Ramos (cell line): ENCODE results near the gene PERCC1.

Experiments used
- in situ Hi-C: fragments of 300-500 bp; cut with MboI; formaldehyde crosslinking; loops from one replicate; pipeline ENCODE4 v1.14.3; 2022; ENCODE audit warnings: low sequenced_read_pairs; ENCODE audit not compliant: unreplicated experiment

PERCC1 gene

DNA sequence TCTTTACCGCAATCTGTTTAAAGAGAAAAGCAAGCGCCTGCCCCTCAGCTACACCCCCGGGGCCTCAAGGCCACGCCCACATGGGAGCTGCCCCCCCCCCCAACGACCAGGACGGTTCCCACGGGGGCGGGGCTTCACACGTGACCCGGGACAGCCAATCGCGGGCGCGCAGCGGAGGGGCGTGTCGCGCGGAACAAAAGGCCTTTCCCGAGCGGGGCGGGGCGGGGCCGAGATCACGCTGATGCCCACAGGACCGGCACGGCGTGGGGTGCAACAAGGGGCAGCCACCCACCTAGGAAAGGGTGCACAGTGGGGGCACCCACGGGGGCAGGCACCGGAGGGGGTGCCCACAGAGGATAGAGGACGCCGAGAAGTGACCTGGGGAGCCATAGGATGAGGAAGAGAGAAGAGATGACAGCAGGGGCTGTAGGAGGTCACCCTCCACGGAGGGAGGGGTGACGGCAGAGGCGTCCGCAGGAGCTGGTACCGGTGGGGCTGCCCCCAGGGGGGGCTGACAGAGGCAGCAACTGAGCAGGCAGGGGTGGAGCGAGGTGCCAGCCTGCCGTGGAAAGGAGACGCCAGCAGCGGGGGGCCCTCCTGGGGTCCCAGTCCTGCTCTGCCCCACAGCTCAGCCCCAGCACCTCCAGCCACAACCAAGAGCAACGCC, 22.6 kb upstream of the PERCC1 start:
- in situ Hi-C loops: no loop called here

DNA sequence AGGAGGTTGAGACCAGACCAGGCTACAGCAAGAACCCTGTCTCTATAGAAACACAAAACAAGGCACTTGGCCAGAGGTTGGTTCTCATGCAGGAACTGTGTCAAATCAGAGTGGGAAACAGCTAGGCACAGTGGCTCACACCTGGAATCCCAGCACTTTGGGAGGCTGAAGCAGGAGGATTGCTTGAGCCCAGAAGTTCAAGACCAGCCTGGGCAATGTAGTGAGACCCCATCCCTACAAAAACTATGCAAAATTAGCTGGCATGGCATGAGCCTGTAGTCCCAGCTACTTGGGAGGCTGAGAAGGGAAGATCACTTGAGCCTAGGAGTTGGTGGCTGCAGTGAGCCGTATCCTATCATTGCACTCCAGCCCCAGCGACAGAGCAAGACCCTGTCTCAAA, 18.0 kb upstream of the PERCC1 start:
- in situ Hi-C loops: no loop called here

DNA sequence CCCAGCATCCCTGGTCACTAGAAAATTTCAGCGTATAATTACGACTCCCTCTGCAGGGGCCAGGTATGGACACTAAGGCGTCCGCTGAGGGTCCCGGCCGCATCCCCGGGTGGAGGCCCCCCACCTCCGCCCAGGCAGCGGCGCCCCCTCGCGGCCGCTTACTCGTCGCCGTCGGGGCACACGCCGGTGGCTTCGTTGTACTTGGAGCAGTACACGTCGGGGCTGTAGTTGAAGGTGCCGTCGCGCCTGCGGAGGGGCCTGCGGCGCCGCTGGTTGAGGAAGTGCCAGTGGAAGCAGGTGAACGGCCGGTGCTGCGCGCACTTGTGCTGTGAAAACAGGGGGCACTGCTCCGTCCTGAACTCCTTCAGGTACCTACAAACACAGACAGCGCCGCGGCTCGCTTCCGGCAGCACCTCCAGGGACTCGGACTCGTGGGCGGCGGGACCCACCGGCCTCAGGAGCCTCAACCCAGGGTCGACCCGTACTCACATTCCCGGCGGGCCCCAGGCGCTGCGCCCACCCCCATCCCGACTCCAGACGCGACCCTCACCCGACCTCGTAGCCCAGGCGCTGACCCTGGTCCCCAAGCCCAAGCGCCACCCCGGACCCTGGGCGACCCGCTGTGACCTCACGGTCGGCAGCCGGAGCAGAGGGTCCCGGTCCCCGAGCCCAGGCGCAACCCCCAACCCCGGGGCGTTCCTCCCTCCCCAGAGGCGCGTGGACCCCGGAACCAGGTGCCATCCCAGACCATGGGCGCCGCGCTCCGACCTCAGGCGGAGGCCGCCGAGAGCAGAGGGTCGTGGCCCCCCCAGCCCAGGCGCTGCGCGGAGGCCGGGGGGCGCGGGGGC, 17.0 kb upstream of the PERCC1 start:
- in situ Hi-C loops: no loop called here

DNA sequence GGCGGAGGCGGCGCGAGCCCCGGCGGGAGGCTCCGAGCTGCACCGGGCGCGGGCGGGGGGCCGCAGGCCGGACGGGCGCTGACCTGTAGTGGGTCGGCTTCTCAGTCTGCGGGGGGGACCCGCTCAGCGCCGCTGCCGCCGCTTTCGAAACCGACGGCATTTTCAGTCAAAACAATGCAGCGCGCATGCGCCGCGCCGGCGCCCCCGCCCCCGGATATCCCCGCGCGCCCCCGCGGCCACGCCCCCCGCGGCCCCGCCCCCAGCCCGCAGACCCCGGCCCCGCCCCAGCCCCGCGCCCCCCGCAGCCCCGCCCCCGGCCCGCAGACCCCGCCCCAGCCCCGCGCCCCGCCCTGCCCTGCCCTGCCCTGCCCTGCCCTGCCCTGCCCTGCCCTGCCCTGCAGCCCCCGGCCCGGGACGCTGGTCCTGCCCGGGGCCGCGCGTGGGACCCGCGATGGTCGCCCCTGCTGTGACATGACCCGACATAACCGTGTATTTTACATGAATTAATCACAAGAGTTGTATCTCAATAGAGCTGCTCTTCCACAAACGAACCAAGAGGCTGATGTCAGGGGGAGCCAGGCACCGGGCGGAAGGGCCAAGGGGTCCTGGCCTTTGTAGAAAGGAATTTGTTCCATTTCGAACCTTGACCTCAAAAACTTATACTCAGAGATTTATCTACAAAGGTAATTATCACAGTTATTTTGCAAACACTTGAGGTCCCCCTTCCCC, 16.2 kb upstream of the PERCC1 start, which contains the start of gene UNKL:
UNKL (minus strand) TSS at position 173 of the 729 bp plus-strand sequence; CDS start at position 160, 13 bp downstream.
- in situ Hi-C loops: no loop called here

DNA sequence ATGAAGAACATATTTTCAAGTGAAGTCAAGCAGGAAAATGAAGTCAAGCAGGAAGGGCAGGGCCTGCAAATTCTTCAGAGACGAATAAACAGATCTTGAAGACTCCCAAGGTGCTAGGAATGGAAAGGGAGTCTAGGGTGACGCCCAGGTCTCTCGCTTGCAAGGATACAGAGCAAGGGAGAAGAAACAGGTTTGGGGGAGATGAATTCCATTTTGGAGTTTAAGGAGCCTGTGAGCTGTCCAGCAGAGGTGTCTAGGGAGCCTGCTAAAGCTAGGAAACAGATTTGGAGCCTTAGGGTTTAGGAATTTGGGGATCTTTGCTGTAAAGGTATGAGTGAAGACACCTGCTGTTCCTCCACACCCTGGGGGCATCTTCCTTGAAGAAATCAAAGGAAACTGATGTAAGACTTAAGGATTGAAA, 14.3 kb upstream of the PERCC1 start:
- in situ Hi-C loops: no loop called here

DNA sequence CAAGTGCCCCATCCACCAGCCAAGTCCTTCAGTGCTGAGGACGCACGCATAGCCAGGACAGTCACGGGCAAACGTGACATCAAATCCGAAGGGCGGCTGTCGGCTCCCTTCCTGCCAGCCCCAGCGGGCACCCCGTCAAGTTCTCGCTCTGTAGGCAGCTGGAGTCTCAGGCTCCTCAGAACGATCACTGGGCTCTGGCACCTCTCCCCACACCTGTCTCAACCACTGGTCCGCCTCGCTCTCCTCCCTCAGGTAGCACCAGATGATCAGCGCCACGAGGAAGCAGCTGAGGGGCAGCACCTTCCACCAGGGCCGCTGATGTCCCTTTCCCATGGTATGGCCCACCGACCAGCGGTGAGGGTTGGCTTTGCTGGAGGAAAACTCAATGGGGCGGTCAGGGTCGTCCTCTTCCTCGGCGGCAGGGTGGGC, 10.8 kb upstream of the PERCC1 start:
- in situ Hi-C loops: no loop called here

DNA sequence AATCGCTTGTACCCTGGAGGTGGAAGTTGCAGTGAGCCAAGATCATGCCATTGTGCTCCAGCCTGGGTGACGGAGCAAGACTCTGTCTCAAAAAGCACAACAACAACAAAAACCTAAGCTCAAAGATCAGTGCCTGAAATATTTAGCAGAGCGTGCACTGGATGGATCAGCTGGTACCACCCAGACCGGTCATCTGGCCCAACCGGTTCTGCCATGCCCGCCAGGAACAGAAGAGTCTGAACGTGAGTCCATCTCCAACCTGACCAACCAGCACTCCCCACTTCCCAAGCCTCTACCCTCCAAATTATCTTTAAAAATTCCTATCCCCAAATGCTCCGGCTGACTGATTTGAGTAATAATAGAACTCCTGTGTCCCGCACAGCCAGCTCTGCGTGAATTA, 8.8 kb upstream of the PERCC1 start:
- in situ Hi-C loops: no loop called here

DNA sequence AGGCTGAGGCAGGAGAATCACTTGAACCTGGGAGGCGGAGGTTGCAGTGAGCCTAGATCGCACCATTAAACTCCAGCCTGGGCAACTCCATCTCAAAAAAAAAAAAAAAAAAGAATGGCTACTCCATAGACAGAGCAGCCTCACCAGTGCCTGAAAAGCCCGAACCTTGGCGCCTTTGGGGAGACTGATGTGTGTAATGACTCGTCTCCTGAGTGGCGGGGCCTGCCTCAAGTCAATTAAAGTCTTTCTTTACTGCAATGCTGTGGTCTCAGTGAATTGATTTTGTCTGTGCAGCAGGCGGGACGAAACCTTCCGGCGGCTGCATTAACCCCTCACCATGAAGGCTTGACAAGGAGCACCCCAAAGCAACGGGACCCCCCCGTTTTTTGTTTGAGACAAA, 6.8 kb upstream of the PERCC1 start:
- in situ Hi-C loops: no loop called here

DNA sequence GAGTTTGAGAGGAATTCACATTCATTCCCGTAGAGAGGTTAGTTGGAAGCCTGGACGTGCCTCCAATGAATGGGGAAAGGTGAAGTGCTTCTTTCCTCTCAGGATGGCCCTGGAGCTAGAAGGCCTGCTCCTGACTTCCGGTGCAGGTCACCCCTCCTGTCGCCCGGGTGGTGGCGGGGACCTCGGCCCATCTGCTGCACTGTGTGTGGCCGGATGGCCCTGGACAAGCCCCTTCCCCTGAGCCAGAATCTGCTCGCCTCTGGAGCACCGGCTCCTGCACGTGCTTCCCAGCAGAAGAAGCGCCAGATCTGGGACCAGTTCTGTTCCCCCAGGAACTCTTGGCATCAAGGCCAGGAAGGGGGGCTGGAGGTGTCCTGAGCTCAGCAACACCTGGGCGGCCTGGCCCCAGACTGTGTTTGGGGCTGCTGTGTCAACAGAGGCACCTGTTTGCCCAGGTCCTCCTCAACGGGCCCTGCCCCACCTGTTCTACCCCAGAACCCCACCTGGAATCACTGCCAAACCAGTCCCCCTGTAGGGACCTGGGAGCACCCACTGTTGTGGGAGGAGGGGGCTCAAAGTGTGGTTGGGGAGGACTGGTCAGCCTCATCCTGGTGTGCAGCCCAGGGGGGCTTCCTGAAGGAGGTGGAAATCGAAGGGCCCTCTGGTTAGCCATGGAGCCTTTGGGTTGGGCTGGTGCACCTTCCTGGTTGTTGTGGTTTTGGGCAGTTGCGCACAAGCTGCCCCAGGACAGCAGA, 5.1 kb upstream of the PERCC1 start:
- in situ Hi-C loops: no loop called here

DNA sequence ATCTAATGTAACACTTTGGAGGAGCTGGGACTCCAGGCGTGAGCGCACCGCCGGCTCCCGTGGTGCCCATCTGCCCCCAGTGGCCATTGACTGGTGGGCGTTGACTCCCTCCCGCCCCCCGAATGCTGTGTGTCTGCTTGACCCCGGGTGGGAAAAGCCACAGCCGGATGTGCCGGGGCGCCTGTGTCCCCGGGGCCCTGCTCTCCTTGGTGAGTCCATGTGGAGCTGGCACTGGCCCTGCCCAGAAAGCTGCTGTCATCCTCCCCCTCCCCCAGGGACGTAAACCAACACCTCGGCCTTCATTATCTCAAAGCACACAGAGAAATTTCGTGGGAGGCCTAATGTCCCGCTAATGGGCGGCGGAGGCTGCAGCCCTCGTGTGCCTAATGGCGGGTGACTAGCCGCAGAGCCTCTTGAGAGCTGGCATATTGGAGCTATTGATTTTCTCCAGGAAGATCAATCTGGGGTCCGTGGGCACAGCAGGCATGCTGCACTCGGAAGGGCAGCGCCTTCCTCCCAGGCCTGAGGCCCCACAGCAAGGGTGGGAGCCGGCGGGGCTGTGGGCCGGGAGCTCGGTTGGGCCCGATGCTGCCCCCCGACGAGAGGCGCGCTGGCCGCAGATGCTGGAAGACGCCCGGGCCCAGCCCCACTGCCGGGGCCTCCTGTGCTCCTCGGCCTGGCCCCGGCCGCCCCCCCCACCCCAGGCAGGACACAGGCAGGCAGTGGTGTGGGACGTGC, 4.0 kb upstream of the PERCC1 start:
- in situ Hi-C loops: no loop called here

DNA sequence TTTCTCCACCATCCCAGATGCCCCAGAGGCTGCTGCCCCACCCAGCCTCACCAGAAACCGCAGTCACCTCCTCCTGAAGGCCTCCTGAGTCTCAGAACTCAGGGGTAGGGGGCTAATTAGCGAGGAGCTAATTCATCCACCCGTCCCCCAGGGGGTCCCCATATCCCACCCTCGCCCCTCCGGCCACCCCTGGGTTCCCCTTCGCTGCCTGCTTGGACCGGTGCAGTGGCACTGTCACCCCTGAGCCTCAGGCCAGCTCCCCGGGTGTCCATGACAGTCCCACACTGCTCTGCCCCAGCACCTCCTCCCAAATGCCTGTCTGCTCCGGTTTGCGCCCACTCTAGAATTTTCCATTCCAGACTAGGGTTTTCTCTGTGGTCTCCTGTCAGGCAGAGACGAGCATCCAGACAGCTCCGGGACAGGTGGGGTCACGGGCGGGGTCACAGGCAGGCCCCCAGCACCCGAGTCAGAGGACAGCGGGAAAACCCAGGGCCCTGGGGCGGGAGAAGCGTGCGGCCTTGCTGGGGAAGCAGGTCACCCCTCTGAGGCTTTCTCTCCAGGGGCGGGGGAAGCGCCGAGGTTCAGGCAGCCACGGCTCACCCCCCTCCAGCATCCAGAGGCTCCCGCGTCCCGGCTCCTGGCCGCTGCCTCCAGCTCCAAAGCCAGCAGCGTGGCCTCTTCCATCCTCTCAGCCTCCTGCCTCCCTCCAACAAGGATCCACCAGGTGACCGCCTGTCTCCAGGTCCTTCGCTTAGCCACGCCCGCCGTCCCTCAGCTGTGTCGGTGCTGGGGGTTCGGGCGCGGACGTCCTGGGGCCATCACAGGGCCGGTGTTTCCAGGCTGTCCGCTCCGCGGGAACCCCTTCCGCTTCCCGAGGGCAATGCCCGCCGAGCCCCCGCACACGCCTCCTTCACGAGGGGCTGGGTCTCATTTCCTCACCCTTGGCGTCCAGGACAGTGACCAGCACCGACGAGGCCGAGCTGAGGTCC, 3.1 kb upstream of the PERCC1 start:
- in situ Hi-C loops: no loop called here

DNA sequence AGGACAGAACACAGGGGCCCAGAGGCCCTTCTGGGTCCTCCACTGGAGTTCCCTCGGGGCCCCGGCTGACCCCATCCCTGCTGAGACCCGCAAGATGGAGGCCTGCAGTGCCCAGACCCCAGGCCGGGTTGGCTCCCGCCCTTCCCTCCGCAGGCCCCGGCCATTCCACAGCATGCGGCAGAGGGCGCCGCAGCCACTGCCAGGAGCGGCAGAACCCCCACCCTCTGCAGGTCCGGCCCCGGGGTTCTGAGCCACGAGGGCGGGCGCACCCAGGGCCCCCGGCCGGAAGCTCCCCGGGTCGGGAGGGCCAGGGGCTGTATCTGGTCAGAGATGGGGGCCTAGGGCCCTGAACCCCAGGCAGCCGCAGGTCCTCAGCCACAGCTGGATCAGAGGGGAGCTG, 2.4 kb upstream of the PERCC1 start:
- in situ Hi-C loops: no loop called here

DNA sequence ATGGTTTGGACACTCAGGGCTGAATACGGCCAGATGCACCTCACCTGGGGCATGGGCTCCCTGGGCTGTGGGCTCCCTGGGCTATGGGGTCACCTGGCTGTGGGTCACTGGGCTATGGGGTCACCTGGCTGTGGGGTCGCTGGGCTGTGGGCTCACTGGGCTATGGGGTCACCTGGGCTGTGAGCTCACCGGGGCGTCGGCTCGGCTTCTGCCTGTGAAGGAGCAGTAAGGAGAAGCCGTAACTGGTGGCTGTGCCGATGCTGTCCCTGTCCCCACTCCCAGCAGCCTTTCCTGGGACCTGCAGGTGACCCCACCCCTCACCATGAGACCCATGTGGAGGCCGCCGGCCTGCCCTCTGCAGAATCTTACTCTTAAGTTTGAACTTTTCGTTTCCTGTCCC, 1.9 kb upstream of the PERCC1 start:
- in situ Hi-C loops: no loop called here

DNA sequence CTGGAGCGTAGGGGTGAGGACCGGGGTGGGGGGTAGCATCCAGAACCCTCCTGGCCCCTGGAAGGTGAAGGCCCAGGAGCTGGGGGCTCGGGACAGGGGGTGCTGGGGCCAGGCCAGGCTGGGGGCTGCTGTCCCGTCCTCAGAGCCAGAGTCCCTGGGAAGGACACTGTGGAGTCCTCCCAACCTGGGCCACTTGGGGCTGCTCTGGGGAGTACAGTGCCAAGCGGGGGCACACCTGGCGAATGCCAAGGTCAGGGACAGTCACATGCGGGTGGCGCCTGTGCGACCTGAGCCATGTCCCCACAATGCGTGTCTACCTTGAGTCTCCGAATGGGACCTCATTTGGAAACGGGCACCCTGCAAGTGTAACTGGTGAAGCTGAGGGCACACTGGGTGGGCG, 1.2 kb upstream of the PERCC1 start:
- in situ Hi-C loops: no loop called here

DNA sequence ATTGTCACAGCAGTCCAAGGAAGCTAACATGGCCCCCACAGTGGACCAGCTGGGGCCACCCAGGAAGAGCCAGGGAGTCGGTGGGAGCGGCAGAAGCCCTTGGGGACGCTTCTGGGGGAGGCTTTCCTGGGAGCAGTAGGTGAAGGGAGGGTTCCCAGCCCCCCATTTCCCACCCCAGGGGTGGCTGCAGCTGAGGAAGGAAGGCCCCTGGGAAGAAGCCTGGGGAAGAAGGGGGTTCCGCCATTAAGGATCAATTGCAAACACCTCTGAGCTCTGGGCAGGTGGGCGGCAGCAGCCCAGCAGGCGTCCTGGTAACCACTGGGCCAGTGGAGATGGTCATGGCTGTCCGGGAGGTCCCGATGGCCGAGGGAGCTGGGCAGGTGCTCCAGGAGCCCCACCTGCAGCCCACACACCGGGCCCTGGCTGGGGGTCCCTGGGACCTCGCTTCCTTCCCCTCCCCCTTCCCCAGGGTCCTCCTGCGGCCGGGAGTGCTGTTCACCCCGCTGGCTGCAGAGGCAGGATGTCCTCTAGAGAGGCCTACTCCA, 592 bp upstream of the PERCC1 start:
- in situ Hi-C loops: no loop called here

DNA sequence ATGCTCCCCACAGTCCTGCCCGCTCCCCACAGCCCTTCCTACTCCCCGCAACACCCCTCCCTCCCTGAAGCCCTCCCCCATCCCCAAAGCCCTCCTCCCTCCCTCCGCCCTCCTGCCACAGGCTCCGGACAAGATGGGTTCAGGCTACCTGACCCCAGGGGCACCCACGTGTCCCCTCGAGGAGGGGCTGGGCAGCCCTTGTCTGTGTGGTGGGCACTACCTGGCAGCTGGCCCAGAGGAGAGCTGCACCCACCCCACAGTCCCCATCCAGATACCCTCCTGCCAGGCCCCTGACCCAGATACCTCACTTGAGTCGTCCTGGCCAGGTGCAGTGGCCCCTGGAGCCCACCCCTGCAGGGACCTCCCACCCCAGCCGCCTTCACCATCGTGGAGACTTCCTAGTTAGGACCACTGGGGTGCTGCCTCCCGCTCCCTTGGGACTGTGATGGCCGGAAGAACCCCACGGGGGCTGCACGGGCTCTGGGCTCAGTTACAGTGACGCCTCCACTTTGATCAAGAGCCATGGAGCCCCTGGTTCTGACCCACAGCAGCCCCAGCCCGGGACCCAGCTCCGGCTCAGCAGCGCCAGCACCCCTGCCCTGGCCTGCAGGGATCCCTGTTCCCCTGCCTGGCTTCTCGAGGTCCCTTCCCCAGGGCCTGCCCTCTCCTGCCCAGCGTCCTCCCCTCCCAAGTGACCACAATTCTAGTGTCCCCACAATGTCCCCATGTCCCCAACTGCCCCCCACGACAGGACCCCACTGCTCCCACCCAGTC, 806 bp downstream of the PERCC1 start:
- in situ Hi-C loops: no loop called here
